ENCODE measurements around the gene ENSA. TPM values are rescaled to one million over a fixed set of nuclear protein-coding genes. Genes with fewer than 3 reads are reported as not detected.

The ENSA gene
- polyA plus RNA-seq, 2 of the 4 experiments (the other 2 are of a cell fraction) = 67.9 to 128 TPM

DNA sequence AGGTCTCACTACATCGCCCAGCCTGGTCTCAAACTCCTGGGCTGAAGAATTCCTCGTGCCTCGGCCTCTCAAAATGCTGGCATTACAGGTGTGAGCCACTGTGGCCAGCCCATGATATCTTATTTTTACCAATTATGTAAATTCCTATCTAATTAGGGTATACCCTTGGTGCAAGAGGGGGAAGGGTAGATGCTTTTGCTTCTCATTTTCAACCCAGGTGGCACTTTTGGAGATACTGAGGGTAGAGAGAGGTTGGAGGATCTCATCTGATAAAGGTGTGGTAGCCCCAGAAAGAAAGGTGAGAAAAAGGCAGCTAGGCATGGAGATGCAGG, 17.4 kb downstream of the ENSA start:
- CTCF ChIA-PET = interaction anchor here (0.7 to 9.7 kb wide), 7 partner anchors 9 to 201 kb away, joined by 3 to 53 read pairs (median 5); no protein-coding TSS in a partner anchor
- H3K4me2 ChIP-seq = peak overlapping the region; percentile 72

GRCh38 chr1:150610576-150610975, 18.8 kb downstream of the ENSA start:
- Histone ChIP-seq H3K9me3 (peaks cover 2% of the 10 kb centered on the region; the same call in 1 of the 3 replicates), H3K4me2 (peak overlapping the region; percentile 72), H3K4me3 (no peak overlapping the region), H3K27ac (peak overlapping the region; percentile 89 to 95), H3K4me1 (peaks cover 62% of the 10 kb centered on the region)
- ATAC-seq = no peak
- TF ChIP-seq MYC (IDR thresholded peaks at IDR 0.05; ENCODE audit: borderline replicate concordance, low read length) (no peak), RFX5 (IDR thresholded peaks at IDR 0.05) (no peak), HOXB5 (CRISPR knock-in tag; IDR thresholded peaks at IDR 0.05) (no peak), NR3C1 (IDR thresholded peaks at IDR 0.05) (no peak), CBX2 (IDR thresholded peaks at IDR 0.05; ENCODE audit: borderline replicate concordance, low read depth) (no peak), FOSL2 (IDR thresholded peaks at IDR 0.05) (no peak), FOSL2 (CRISPR knock-in tag; IDR thresholded peaks at IDR 0.05) (no peak), EP300 (IDR thresholded peaks at IDR 0.05) (no peak), TFCP2L1 (CRISPR knock-in tag; IDR thresholded peaks at IDR 0.05) (no peak)
- 86% methylated on average over 4 of the region's 4 CpGs for WGBS (ENCODE audit: missing lambda C conversion rate)
- FAIRE-seq = no peak
- no peak for DNase-seq (ENCODE audit: low read depth in 1 of 2, low spot score in 1 of 2)
- ChIA-PET POLR2A (interaction anchor here (2.2 to 2.3 kb wide), 2 partner anchors 19 to 48 kb away, joined by 7 read pairs; partner anchors contain the start of gene ENSA), CTCF (interaction anchor here (1.2 to 9.7 kb wide), 3 partner anchors 11 to 50 kb away, joined by 4 to 53 read pairs (median 48); partner anchors contain the start of gene ENSA)

More for the DNA sequence above, 17.4 kb downstream of the ENSA start:
- no peak for ATAC-seq
- Histone ChIP-seq H3K4me3 (no peak overlapping the region), H3K9me3 (peaks cover 2% of the 10 kb centered on the region; the same call in 1 of the 3 replicates), H3K27ac (peak overlapping the region; percentile 89 to 95), H3K4me1 (peaks cover 60% of the 10 kb centered on the region)
- TF ChIP-seq ZSCAN20 (CRISPR knock-in tag; IDR thresholded peaks at IDR 0.05) (no peak), HOXB5 (CRISPR knock-in tag; IDR thresholded peaks at IDR 0.05) (0 out of 2 replicates have a peak, but pooled peaks have one; percentile 9)
- no peak for FAIRE-seq
- 45% methylated on average over 3 of the region's 3 CpGs for WGBS (ENCODE audit: missing lambda C conversion rate)
- DNase-seq (ENCODE audit: low read depth in 1 of 2, low spot score in 1 of 2) = no peak
- POLR2A ChIA-PET = interaction anchor here (0.7 to 3.8 kb wide), 6 partner anchors 16 to 50 kb away, joined by 3 to 38 read pairs (median 6); partner anchors contain the start of genes ENSA and MCL1

DNA sequence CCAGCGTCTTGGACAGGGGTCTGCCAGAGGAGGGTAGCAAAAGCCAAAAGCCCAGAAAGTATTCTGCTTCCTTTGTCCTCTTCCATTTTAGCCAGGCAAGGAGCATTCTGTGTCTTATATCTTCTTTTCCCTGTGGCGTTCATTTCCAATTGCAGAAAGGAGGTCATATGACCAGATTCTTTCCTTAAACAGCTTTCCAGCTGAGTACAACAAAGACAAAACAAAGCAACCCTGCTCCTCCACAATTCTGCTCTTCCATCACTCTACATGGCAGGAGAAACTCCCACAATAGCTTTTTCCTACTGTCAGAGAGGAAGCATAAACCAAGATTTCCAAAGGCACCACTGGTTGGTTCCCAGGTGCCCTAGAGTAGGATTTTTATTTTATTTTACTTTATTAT, 19.7 kb downstream of the ENSA start:
- Histone ChIP-seq H3K27ac (peak overlapping the region; percentile 89 to 95), H3K9me3 (peaks cover 2% of the 10 kb centered on the region; the same call in 1 of the 3 replicates), H3K4me2 (no peak overlapping the region), H3K4me1 (peaks cover 61% of the 10 kb centered on the region), H3K4me3 (no peak overlapping the region)
- 90% methylated on average over 2 of the region's 2 CpGs for WGBS (ENCODE audit: missing lambda C conversion rate)
- ChIA-PET POLR2A (interaction anchor here (1.0 to 2.2 kb wide), 2 partner anchors 30 to 48 kb away, joined by 4 to 7 read pairs; partner anchors contain the start of gene MCL1), CTCF (interaction anchor here (0.6 to 9.7 kb wide), 6 partner anchors 11 to 723 kb away, joined by 3 to 53 read pairs (median 4); partner anchors contain the start of gene ENSA)
- FAIRE-seq (no peak), DNase-seq (ENCODE audit: low read depth in 1 of 2, low spot score in 1 of 2) (no peak), ATAC-seq (no peak)
- TF ChIP-seq HOXB13 (CRISPR knock-in tag; IDR thresholded peaks at IDR 0.05; ENCODE audit: low read depth) (no peak), BHLHE40 (IDR thresholded peaks at IDR 0.05; ENCODE audit: low read depth, low read length) (no peak), ZC3H11A (IDR thresholded peaks at IDR 0.05) (no peak), RNF2 (IDR thresholded peaks at IDR 0.05; ENCODE audit: borderline replicate concordance, low read depth) (no peak), MAZ (IDR thresholded peaks at IDR 0.05; ENCODE audit: borderline replicate concordance, low read depth, low read length) (no peak), PHF8 (IDR thresholded peaks at IDR 0.05; ENCODE audit: borderline replicate concordance, low read depth) (no peak), CHD4 (IDR thresholded peaks at IDR 0.05; ENCODE audit: borderline replicate concordance) (no peak), CBX8 (IDR thresholded peaks at IDR 0.05) (no peak), EHMT2 (IDR thresholded peaks at IDR 0.05; ENCODE audit: low read depth) (no peak), RARB (CRISPR knock-in tag; IDR thresholded peaks at IDR 0.05) (no peak), FOSL2 (IDR thresholded peaks at IDR 0.05) (no peak), FOSL2 (CRISPR knock-in tag; IDR thresholded peaks at IDR 0.05) (no peak), USF2 (IDR thresholded peaks at IDR 0.05) (no peak)
- TF ChIP-seq, protein P1, sequence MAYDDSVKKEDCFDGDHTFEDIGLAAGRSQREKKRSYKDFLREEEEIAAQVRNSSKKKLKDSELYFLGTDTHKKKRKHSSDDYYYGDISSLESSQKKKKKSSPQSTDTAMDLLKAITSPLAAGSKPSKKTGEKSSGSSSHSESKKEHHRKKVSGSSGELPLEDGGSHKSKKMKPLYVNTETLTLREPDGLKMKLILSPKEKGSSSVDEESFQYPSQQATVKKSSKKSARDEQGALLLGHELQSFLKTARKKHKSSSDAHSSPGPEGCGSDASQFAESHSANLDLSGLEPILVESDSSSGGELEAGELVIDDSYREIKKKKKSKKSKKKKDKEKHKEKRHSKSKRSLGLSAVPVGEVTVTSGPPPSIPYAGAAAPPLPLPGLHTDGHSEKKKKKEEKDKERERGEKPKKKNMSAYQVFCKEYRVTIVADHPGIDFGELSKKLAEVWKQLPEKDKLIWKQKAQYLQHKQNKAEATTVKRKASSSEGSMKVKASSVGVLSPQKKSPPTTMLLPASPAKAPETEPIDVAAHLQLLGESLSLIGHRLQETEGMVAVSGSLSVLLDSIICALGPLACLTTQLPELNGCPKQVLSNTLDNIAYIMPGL (CRISPR knock-in tag; IDR thresholded peaks at IDR 0.05; ENCODE audit: borderline replicate concordance) = no peak

Measured in A549 (cell line).